ENCODE data around the gene ANKS3. TPM values are rescaled to one million over a fixed set of nuclear protein-coding genes. Genes with fewer than 3 reads are reported as not detected.

Gene ANKS3
- total and polyA plus RNA-seq, 10 of the 15 experiments (the other 5 are each of a cell fraction or from before 2014, with no cell fraction given): 0.29 to 14.2 (median 8.5) TPM

GRCh38 chr16:4656695-4657686 lies 77.1 kb downstream of the ANKS3 start:
- ChIA-PET POLR2A (interaction anchor here (0.7 kb wide), 1 partner anchor 152 kb away, joined by 8 read pairs; no protein-coding TSS in a partner anchor), RAD21 (ENCODE audit: unreplicated experiment) (no interaction called here), SMC1A (ENCODE audit: uncharacterized antibody, unreplicated experiment) (no interaction called here), CTCF (no interaction called here)
- in situ Hi-C loops (cut with MboI) (no loop called here), intact Hi-C loops (cut with micrococcal nuclease; ENCODE audit: unreplicated experiment) (no loop called here)
- no peak overlapping the region for H3K4me2 ChIP-seq (ENCODE audit: control insufficient read depth, insufficient read depth)
- DNase-seq (ENCODE audit: low read depth, low spot score) (no peak), FAIRE-seq (no peak), ATAC-seq (no peak)
- no peak overlapping the region for H3K9ac ChIP-seq (ENCODE audit: control insufficient read depth, insufficient read depth, low read length)
- no peak overlapping the region for H3K4me3 ChIP-seq
- WGBS (ENCODE audit: insufficient coverage, insufficient replicate concordance, low lambda C conversion rate, missing lambda C conversion rate): 95% methylated on average over 25 of the region's 25 CpGs
- no peaks in the 10 kb centered on the region for H3K27me3 ChIP-seq (replicated peaks in 1 of 2; ENCODE audit: control insufficient read depth in 2 of 2, insufficient read depth in 2 of 2, low read length in 1 of 2)
- no TSS peak for BruUV-seq (replicated peaks)
- H2AFZ ChIP-seq (ENCODE audit: control insufficient read depth, low read depth, low read length): no peak overlapping the region
- H3K9me3 ChIP-seq (replicated peaks; ENCODE audit: control insufficient read depth, insufficient read depth, low read length): no peaks in the 10 kb centered on the region
- H3K27ac ChIP-seq (ENCODE audit: control insufficient read depth, insufficient read depth): no peak overlapping the region
- H3K79me2 ChIP-seq (ENCODE audit: control insufficient read depth, insufficient read depth, low read length): no peaks in the 10 kb centered on the region
- peaks cover 17 to 32% of the 10 kb centered on the region in 2 experiments; a peak in 3 of 4 replicates for H3K36me3 ChIP-seq (ENCODE audit: control insufficient read depth in 2 of 2, insufficient read depth in 2 of 2, low read length in 1 of 2)
- H4K20me1 ChIP-seq (ENCODE audit: control insufficient read depth, insufficient read depth): no peaks in the 10 kb centered on the region
- H3K4me1 ChIP-seq (ENCODE audit: control insufficient read depth, insufficient read depth, low read length): no peaks in the 10 kb centered on the region; the same call in 1 of the 2 replicates
- TF ChIP-seq ZZZ3 (IDR thresholded peaks at IDR 0.05; ENCODE audit: control insufficient read depth, insufficient read length, low read depth) (no peak), POU2F2 (IDR thresholded peaks at IDR 0.05; ENCODE audit: borderline replicate concordance, low read depth, low read length) (no peak), E2F4 (IDR thresholded peaks at IDR 0.05; ENCODE audit: low read depth, low read length) (no peak), BCLAF1 (IDR thresholded peaks at IDR 0.05) (no peak), IRF5 (IDR thresholded peaks at IDR 0.05; ENCODE audit: borderline replicate concordance) (no peak), SIX5 (IDR thresholded peaks at IDR 0.05; ENCODE audit: low read depth, low read length, severe bottlenecking) (no peak), SUPT20H (IDR thresholded peaks at IDR 0.05; ENCODE audit: borderline replicate concordance, control insufficient read depth, low read depth, low read length) (no peak), GABPA (IDR thresholded peaks at IDR 0.05; ENCODE audit: low read depth) (no peak), BCL3 (IDR thresholded peaks at IDR 0.05; ENCODE audit: borderline replicate concordance, insufficient read depth, low read depth, low read length, poor library complexity, severe bottlenecking) (no peak), MYC (IDR thresholded peaks at IDR 0.05; ENCODE audit: insufficient read depth, insufficient read length, insufficient replicate concordance, low read length, severe bottlenecking) (no peak), JUND (IDR thresholded peaks at IDR 0.05; ENCODE audit: low read depth, low read length) (no peak), CEBPB (IDR thresholded peaks at IDR 0.05; ENCODE audit: borderline replicate concordance in 1 of 2, low read depth in 2 of 2, low read length in 2 of 2) (no peak), ZNF24 (IDR thresholded peaks at IDR 0.05) (no peak), NFXL1 (IDR thresholded peaks at IDR 0.05; ENCODE audit: borderline replicate concordance) (no peak), ASH2L (IDR thresholded peaks at IDR 0.05; ENCODE audit: borderline replicate concordance, low read depth) (no peak)
